HepG2 (cell line): Measurements from ENCODE around the gene RHOC. TPM values are rescaled to one million over a fixed set of nuclear protein-coding genes. Genes with fewer than 3 reads are reported as not detected.
A peak's percentile ranks its signal among the peaks of the same experiment; 100 is the strongest.

ENCODE experiments used
- CCDC6 ChIP-seq: sonication (generic); formaldehyde crosslinking; IDR thresholded peaks from 2 replicates; pipeline ENCODE4 v1.8.1; 2022; ENCODE audit warnings: mild to moderate bottlenecking, missing genetic modification reagents, moderate library complexity
- ESRRA ChIP-seq: sonication (generic); formaldehyde crosslinking; IDR thresholded peaks from 2 replicates; pipeline ENCODE4 v1.5.1; 2020; ENCODE audit warnings: mild to moderate bottlenecking, low read depth, missing genetic modification reagents
- GABPA ChIP-seq, 2 experiments: IDR thresholded peaks; 2 replicates each; pipeline ENCODE4 v1.6.1; 2011 to 2016; ENCODE audit warnings: low read depth in 2 of 2, low read length in 1 of 2, missing biosample characterization in 1 of 2, missing genetic modification characterization in 1 of 2
- HNF1A ChIP-seq, 2 experiments: sonication (generic) in 1 of 2; formaldehyde crosslinking in 1 of 2; IDR thresholded peaks; 2 replicates each; pipeline versions ENCODE4 v1.4.0 to v1.6.1; 2016 to 2020; ENCODE audit warnings: borderline replicate concordance in 1 of 2, low read depth in 1 of 2, mild to moderate bottlenecking in 1 of 2, missing genetic modification reagents in 1 of 2
- HNRNPLL ChIP-seq: fragments of 200-400 bp; formaldehyde crosslinking; IDR thresholded peaks from 2 replicates; pipeline ENCODE4 v1.6.1; 2017; ENCODE audit warnings: mild to moderate bottlenecking, low read depth, low read length; ENCODE audit not compliant: poor library complexity, severe bottlenecking
- NONO ChIP-seq, 2 experiments: fragments of 450-650 bp in 1 of 2; sonication (generic) in 1 of 2; formaldehyde crosslinking in 1 of 2; IDR thresholded peaks in 1 of 2; conservative IDR thresholded peaks in 1 of 2; 2 replicates each; pipeline versions ENCODE4 v1.6.1 to v1.8.0; 2017 to 2022; ENCODE audit warnings: mild to moderate bottlenecking in 1 of 2, missing genetic modification reagents in 1 of 2, moderate library complexity in 1 of 2
- NR0B2 ChIP-seq: sonication (generic); formaldehyde crosslinking; IDR thresholded peaks from 2 replicates; pipeline ENCODE4 v1.4.0; 2020; ENCODE audit warnings: mild to moderate bottlenecking, missing genetic modification reagents
- NR2F2 ChIP-seq: IDR thresholded peaks from 2 replicates; pipeline ENCODE4 v1.6.1; 2012; ENCODE audit warnings: low read depth, inconsistent platforms, borderline replicate concordance
- NR2F6 ChIP-seq, 2 experiments: IDR thresholded peaks; 2 replicates each; pipeline ENCODE4 v1.6.1; 2016; ENCODE audit warnings: antibody characterized with exemption in 1 of 2, mild to moderate bottlenecking in 1 of 2
- RAD51 ChIP-seq: fragments of 450-650 bp; IDR thresholded peaks from 2 replicates; pipeline ENCODE4 v1.6.1; 2016; ENCODE audit warnings: borderline replicate concordance
- RNF219 ChIP-seq: sonication (generic); formaldehyde crosslinking; IDR thresholded peaks from 2 replicates; pipeline ENCODE4 v1.5.0; 2020; ENCODE audit warnings: mild to moderate bottlenecking, missing genetic modification reagents
- SMAD9 ChIP-seq: sonication (generic); formaldehyde crosslinking; IDR thresholded peaks from 2 replicates; pipeline ENCODE4 v1.5.1; 2020; ENCODE audit warnings: mild to moderate bottlenecking, missing genetic modification reagents
- STAT6 ChIP-seq: sonication (generic); formaldehyde crosslinking; IDR thresholded peaks from 2 replicates; pipeline ENCODE4 v1.4.0; 2020; ENCODE audit warnings: missing genetic modification reagents, mild to moderate bottlenecking, borderline replicate concordance
- TEAD2 ChIP-seq: sonication (generic); formaldehyde crosslinking; IDR thresholded peaks from 2 replicates; pipeline ENCODE4 v1.9.0; 2021; ENCODE audit warnings: missing genetic modification reagents
- ZFY ChIP-seq: sonication (generic); formaldehyde crosslinking; IDR thresholded peaks from 2 replicates; pipeline ENCODE4 v1.4.0; 2020; ENCODE audit warnings: missing genetic modification reagents
- ZNF121 ChIP-seq: sonication (generic); formaldehyde crosslinking; IDR thresholded peaks from 2 replicates; pipeline ENCODE4 v1.5.0; 2020; ENCODE audit warnings: mild to moderate bottlenecking, missing genetic modification reagents
- ZNF496 ChIP-seq: sonication (generic); formaldehyde crosslinking; IDR thresholded peaks from 2 replicates; pipeline ENCODE4 v1.8.1; 2023; ENCODE audit warnings: mild to moderate bottlenecking, moderate library complexity, missing genetic modification reagents; ENCODE audit not compliant: insufficient replicate concordance
- ZNF768 ChIP-seq: sonication (generic); formaldehyde crosslinking; IDR thresholded peaks from 2 replicates; pipeline ENCODE4 v1.4.0; 2020; ENCODE audit warnings: missing genetic modification reagents
- ZNF878 ChIP-seq: sonication (generic); formaldehyde crosslinking; IDR thresholded peaks from 2 replicates; pipeline ENCODE4 v1.8.1; 2023; ENCODE audit warnings: mild to moderate bottlenecking, missing genetic modification reagents, moderate library complexity
- polyA plus RNA-seq, 8 experiments: library from polyadenylated mRNA; depleted of rRNA in 3 of 8; stranded (reverse) in 7 of 8; unstranded in 1 of 8; fragments of >200 nt; fragmentation: Illumina TruSeq in 4 of 8; extraction: Trizol in 4 of 8; gene quantifications; 2 replicates each; pipeline versions ENCODE4 v1.2.1 to v1.2.3, GENCODE V29; 2011 to 2016; ENCODE audit warnings: low read depth in 4 of 8, missing spikeins in 1 of 8, mixed read lengths in 1 of 8; ENCODE audit not compliant: insufficient read depth in 1 of 8
- total RNA-seq, 5 experiments: library from RNA; depleted of rRNA; stranded (reverse); fragments of >200 nt; fragmentation: Illumina TruSeq; extraction: Trizol; gene quantifications; 2 replicates each; pipeline ENCODE4 v1.2.3, GENCODE V29; 2016; ENCODE audit warnings: low read depth in 1 of 5

The RHOC gene
- total and polyA plus RNA-seq, 2 of the 13 experiments (the other 11 are each of a cell fraction or from before 2014, with no cell fraction given) = 64.3 to 182 TPM

- no peak for TF ChIP-seq NR2F6 (IDR thresholded peaks at IDR 0.05)
- TF ChIP-seq NR2F6 (CRISPR knock-in tag; IDR thresholded peaks at IDR 0.05) = no peak
- TF ChIP-seq NONO (IDR thresholded peaks at IDR 0.05) = no peak
- TF ChIP-seq NONO (CRISPR knock-in tag; conservative IDR thresholded peaks at IDR 0.05) = 0 out of 2 replicates have a peak, but pooled peaks have one; percentile 38
- TF ChIP-seq ZNF768 = 0 out of 2 replicates have a peak, but pooled peaks have one; percentile 12
- TF ChIP-seq RAD51 = no peak
- TF ChIP-seq SMAD9 (CRISPR knock-in tag) = no peak
- TF ChIP-seq NR0B2 (CRISPR knock-in tag) = no peak
- no peak for TF ChIP-seq TEAD2 (CRISPR knock-in tag)
- no peak for TF ChIP-seq ZFY (CRISPR knock-in tag)
- no peak for TF ChIP-seq CCDC6 (CRISPR knock-in tag)
- no peak for TF ChIP-seq ZNF496 (CRISPR knock-in tag)
- no peak for TF ChIP-seq STAT6
- TF ChIP-seq NR2F2 = no peak
- TF ChIP-seq ZNF878 (CRISPR knock-in tag) = no peak
- no peak for TF ChIP-seq ESRRA (CRISPR knock-in tag)
- peak; percentile 23 for TF ChIP-seq HNRNPLL
- TF ChIP-seq ZNF121 (CRISPR knock-in tag) = no peak
- no peak for TF ChIP-seq HNF1A (IDR thresholded peaks at IDR 0.05; ENCODE audit: low read depth)
- TF ChIP-seq HNF1A (CRISPR knock-in tag; IDR thresholded peaks at IDR 0.05; ENCODE audit: borderline replicate concordance) = no peak
- TF ChIP-seq GABPA (IDR thresholded peaks at IDR 0.05; ENCODE audit: low read depth, low read length) = no peak
- no peak for TF ChIP-seq GABPA (CRISPR knock-in tag; IDR thresholded peaks at IDR 0.05; ENCODE audit: low read depth)
- TF ChIP-seq RNF219 (CRISPR knock-in tag) = no peak
These were observed 11.9 kb upstream of the RHOC start (continued) for GRCh38 chr1:112718691-112719418.
